Endothelial cell (in vitro differentiated cells): ENCODE measurements around the gene APH1B. TPM values are rescaled to one million over a fixed set of nuclear protein-coding genes. Genes with fewer than 3 reads are reported as not detected.

ENCODE experiments used
- DNase-seq: peaks from one replicate; pipeline ENCODE4 v3.0.0; 2021; ENCODE audit warnings: low spot score
- H3K27ac Mint-ChIP-seq: one replicate; pipeline ENCODE4 v1.8.0; 2021; ENCODE audit warnings: mixed read lengths, inconsistent platforms; ENCODE audit not compliant: unreplicated experiment
- H3K27me3 Mint-ChIP-seq: one replicate; pipeline ENCODE4 v1.8.0; 2021; ENCODE audit warnings: mild to moderate bottlenecking, moderate library complexity, mixed read lengths, inconsistent platforms; ENCODE audit not compliant: unreplicated experiment
- H3K36me3 Mint-ChIP-seq: one replicate; pipeline ENCODE4 v1.8.0; 2021; ENCODE audit warnings: mild to moderate bottlenecking, low read depth, mixed read lengths, inconsistent platforms; ENCODE audit not compliant: unreplicated experiment
- H3K4me1 Mint-ChIP-seq: one replicate; pipeline ENCODE4 v1.8.0; 2021; ENCODE audit warnings: mild to moderate bottlenecking, mixed read lengths, inconsistent platforms; ENCODE audit not compliant: unreplicated experiment
- H3K4me3 Mint-ChIP-seq: one replicate; pipeline ENCODE4 v1.8.0; 2021; ENCODE audit warnings: mild to moderate bottlenecking, mixed read lengths, inconsistent platforms; ENCODE audit not compliant: unreplicated experiment
- H3K9me3 Mint-ChIP-seq: one replicate; pipeline ENCODE4 v1.8.0; 2021; ENCODE audit warnings: mixed read lengths, inconsistent platforms; ENCODE audit not compliant: unreplicated experiment
- total RNA-seq: library from RNA; stranded (reverse); fragmentation: NEBNext Ultra II Directional; extraction: Animal tissue kit (Norgen Biotek cat#: 25700); gene quantifications from one replicate; pipeline ENCODE4 v1.2.1, GENCODE V29; 2021; ENCODE audit not compliant: unreplicated experiment
- TF ChIP-seq, protein P1 (sequence below): fragments of 200-600 bp; sonication (generic); IDR thresholded peaks from one replicate; pipeline ENCODE4 v1.5.0; 2021; ENCODE audit warnings: antibody characterized with exemption; ENCODE audit not compliant: unreplicated experiment

APH1B gene
- total RNA-seq, 1 donor from 2014 or later: 26.3 TPM

DNA sequence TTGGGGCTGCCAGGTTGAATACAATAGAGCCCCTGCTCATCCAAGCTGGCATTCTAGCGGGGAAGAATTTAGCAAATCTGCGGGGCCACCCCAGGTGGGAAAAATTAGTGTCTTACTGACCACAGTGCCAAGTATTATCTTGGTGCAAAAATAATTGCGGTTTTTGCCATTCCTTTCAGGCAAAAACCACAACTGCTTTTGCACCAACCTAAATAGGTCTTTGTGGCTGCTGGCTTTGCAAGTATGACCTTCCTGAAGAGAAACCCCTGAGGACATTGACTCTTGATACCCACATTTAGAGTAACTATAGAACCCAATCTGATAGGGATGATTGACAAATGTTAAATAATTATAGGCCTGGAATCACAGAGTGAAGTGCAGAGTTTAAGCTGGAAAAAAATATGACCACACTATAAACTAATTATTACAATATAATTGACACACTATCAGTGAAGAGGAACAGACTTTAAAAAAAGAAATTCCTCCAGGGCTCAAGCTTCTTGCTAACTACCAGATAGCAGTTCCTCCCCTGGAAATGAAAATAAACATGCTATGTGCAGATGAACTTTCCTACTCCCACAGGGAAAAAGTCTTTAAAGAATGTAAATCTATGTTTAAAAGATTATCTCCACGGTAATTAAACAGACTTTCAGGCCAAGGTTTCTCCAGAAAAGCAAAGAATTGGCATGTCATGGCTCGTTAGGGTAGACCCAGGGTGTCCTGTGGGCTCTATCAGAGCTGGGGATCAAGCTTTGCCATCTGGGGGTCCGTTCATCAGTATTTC is 69.9 kb downstream of the APH1B start:
- TF ChIP-seq, protein P1, sequence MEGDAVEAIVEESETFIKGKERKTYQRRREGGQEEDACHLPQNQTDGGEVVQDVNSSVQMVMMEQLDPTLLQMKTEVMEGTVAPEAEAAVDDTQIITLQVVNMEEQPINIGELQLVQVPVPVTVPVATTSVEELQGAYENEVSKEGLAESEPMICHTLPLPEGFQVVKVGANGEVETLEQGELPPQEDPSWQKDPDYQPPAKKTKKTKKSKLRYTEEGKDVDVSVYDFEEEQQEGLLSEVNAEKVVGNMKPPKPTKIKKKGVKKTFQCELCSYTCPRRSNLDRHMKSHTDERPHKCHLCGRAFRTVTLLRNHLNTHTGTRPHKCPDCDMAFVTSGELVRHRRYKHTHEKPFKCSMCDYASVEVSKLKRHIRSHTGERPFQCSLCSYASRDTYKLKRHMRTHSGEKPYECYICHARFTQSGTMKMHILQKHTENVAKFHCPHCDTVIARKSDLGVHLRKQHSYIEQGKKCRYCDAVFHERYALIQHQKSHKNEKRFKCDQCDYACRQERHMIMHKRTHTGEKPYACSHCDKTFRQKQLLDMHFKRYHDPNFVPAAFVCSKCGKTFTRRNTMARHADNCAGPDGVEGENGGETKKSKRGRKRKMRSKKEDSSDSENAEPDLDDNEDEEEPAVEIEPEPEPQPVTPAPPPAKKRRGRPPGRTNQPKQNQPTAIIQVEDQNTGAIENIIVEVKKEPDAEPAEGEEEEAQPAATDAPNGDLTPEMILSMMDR: no peak
- H3K27me3 Mint-ChIP-seq: no peaks in the 10 kb centered on the region
- peaks cover 18% of the 10 kb centered on the region for H3K4me1 Mint-ChIP-seq
- no peaks in the 10 kb centered on the region for H3K9me3 Mint-ChIP-seq
- DNase-seq: no peak
- no peaks in the 10 kb centered on the region for H3K36me3 Mint-ChIP-seq
- H3K4me3 Mint-ChIP-seq: no peak overlapping the region
- no peak overlapping the region for H3K27ac Mint-ChIP-seq

DNA sequence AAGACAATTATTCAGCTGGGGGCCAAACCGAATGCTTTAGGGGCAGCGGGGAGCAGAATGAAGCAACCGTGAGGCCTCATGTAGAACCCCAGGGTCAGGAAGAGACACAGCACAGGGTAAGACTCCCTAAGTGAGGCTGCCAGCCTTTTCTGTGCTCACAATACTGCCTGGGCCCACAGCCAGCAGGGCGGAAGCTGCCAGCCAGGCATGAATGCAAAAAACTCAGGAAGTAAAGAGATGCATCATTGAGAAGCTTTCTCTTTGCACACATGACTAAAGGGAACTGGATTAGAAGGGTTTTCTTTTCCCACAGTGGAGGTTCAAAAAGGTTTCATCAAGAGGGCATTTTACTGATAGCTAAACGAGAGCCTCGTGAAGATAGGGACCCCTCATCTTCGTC is 71.0 kb downstream of the APH1B start:
- H3K4me3 Mint-ChIP-seq: no peak overlapping the region
- no peaks in the 10 kb centered on the region for H3K36me3 Mint-ChIP-seq
- no peaks in the 10 kb centered on the region for H3K9me3 Mint-ChIP-seq
- H3K27me3 Mint-ChIP-seq: no peaks in the 10 kb centered on the region
- no peak for DNase-seq
- H3K4me1 Mint-ChIP-seq: peaks cover 16% of the 10 kb centered on the region
- TF ChIP-seq, protein P1: no peak
- no peak overlapping the region for H3K27ac Mint-ChIP-seq

DNA sequence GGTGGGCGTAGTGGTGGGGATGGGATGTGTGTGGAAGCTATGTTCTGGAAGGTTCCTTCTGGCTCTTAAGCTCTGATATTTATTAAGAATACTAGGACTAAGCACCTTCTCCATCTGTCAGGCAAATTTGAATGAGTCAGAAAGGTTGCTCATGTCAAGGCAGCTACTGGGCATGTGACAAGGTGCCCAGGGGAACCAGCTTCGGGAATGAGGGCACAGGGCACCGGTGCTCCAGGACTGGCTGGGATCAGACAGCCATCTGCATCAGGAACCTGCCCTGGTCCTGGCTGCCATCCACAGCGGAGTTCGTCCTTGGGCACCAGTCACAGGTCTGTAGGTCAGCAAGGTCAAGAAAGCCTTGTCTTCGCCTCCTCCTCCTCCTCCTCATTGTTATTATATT is 71.8 kb downstream of the APH1B start:
- Mint-ChIP-seq H3K4me3 (no peak overlapping the region), H3K27me3 (no peaks in the 10 kb centered on the region), H3K27ac (no peak overlapping the region), H3K9me3 (no peaks in the 10 kb centered on the region), H3K36me3 (no peaks in the 10 kb centered on the region), H3K4me1 (peaks cover 13% of the 10 kb centered on the region)
- no peak for DNase-seq
- TF ChIP-seq, protein P1: no peak

DNA sequence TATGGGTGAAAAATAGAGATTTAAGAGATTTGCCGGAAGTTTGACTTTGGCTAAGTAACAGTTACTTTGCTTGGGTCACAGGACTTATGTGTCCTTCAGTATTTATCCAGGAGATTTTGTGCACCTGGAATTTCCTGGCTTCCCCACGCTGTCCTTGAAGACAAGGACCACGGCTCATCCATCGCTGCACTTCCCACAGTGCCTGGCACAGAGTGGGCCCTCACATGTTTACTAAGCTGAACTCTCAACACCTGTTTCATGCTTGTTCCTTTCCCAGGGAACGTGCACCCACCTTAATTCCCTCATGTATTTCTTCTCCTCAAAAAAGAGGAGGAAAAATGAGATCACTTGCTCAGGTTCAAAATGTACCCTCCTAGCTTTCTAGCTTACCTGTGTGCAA is 72.2 kb downstream of the APH1B start:
- TF ChIP-seq, protein P1: no peak
- Mint-ChIP-seq H3K4me1 (peaks cover 13% of the 10 kb centered on the region), H3K4me3 (no peak overlapping the region), H3K27me3 (no peaks in the 10 kb centered on the region), H3K36me3 (no peaks in the 10 kb centered on the region), H3K9me3 (no peaks in the 10 kb centered on the region), H3K27ac (no peak overlapping the region)
- no peak for DNase-seq

DNA sequence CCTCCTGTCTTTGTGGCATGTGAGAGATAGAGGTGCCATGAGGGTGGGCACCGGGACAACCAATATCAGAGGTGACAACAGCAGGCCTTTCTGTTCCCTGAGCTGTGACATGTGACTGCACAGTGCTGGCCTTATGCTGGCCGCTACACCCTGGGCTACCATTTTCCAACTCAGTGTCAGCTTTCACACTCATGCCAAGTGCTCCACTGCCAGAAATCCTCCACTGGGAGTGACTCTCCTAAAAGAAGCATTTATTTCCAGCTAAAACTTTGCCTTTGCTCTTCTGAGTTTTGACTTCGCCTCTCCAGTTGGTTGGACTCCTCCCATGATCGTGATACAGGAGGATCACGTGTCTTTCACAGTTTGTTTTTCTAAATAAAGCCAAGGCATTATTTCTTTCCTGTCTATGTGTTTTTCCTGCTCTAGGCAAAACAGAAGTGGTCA is 72.8 kb downstream of the APH1B start:
- no peak overlapping the region for H3K4me3 Mint-ChIP-seq
- no peak overlapping the region for H3K27ac Mint-ChIP-seq
- TF ChIP-seq, protein P1: no peak

More for the DNA sequence above, 72.8 kb downstream of the APH1B start:
- Mint-ChIP-seq H3K9me3 (no peaks in the 10 kb centered on the region), H3K36me3 (no peaks in the 10 kb centered on the region), H3K27me3 (no peaks in the 10 kb centered on the region), H3K4me1 (peaks cover 13% of the 10 kb centered on the region)
- no peak for DNase-seq
